ENCODE data around the gene ATXN1. TPM values are rescaled to one million over a fixed set of nuclear protein-coding genes. Genes with fewer than 3 reads are reported as not detected.
"Not testable (repeated sequence)": the region's sequence is repeated elsewhere in the genome, so short reads cannot be mapped to it uniquely, and the experiment has no call there.

The ATXN1 gene
- total and polyA plus RNA-seq, 2 of the 8 experiments (the other 6 are each of a cell fraction or from before 2014, with no cell fraction given) = 1.6 to 4.0 TPM

DNA sequence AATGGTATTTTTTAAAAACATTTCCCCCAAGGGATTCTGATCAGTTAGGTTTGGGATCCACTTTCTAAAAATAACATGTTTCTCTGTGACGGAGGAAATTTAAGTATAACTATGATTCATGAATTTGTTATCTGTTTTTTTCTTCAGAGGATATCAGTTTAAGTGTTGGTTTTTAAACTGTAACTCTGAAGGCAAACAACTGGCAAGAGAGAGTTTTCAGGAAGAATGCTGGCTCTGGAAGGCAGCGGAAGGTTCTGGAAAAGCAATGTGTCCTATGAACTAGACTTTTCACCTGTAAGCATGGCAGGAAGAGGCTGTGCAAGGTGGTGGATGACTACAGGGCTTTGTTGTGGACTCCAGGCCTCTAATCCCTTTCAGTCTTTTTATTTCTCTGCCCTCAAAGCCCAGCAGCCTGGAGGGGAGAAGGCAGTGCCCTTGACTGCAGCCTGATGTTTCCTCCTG is 369.8 kb downstream of the ATXN1 start (continued):
- TF ChIP-seq HDAC6 (IDR thresholded peaks at IDR 0.05; ENCODE audit: low read depth, low read length) (no peak), KDM5A (IDR thresholded peaks at IDR 0.05; ENCODE audit: low read length) (no peak)

DNA sequence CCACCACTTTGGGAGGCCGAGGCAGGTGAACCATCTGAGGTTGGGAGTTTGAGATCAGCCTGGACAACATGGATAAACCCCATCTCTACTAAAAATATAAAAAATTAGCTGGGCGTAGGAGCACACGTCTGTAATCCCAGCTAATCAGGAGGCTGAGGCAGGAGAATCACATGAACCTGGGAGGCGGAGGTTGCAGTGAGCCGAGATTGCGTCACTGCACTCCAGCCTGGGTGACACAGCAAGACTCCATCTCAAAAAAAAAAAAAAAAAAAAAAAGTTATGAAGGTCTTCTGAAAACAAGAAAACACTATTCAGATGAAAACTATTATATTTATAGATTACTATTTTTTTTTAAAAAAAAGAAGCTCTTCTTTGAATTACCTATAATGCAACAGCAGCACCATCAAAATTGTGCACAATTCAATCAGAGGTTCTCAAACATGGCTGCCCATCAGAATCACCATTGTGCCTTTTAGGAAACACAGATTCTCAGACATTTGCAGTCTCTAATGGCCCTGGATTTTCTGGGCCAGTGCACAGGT is 370.3 kb downstream of the ATXN1 start:
- POLR2A ChIA-PET (ENCODE audit: partially characterized antibody); H3K27ac ChIP-seq (ENCODE audit: low read depth, low read length): not testable (repeated sequence)

More for the DNA sequence above, 370.3 kb downstream of the ATXN1 start:
- not testable (repeated sequence) for H4K8ac ChIP-seq (ENCODE audit: extremely low read depth, insufficient read depth, low read length); H3K14ac ChIP-seq (ENCODE audit: insufficient read length); H3K23ac ChIP-seq (ENCODE audit: insufficient read length); H3K79me2 ChIP-seq (ENCODE audit: control insufficient read depth in 1 of 2, insufficient read depth in 2 of 2, low read length in 2 of 2); H2AFZ ChIP-seq (ENCODE audit: low read length); H3K4ac ChIP-seq (replicated peaks; ENCODE audit: insufficient read length, low read depth, low read length); H3K36me3 ChIP-seq (ENCODE audit: control insufficient read depth in 2 of 4, insufficient read depth in 4 of 4, low read length in 3 of 4); H3K27me3 ChIP-seq (replicated peaks in 1 of 4; ENCODE audit: control insufficient read depth in 3 of 4, extremely low read depth in 1 of 4, insufficient read depth in 3 of 4, low read length in 3 of 4); H3K4me2 ChIP-seq (ENCODE audit: insufficient read depth in 1 of 2, low read depth in 2 of 2, low read length in 2 of 2); H3K9ac ChIP-seq (replicated peaks in 1 of 4; ENCODE audit: extremely low read depth in 1 of 4, low read depth in 3 of 4, low read length in 3 of 4); FAIRE-seq; H2BK20ac ChIP-seq (ENCODE audit: low read length); H2BK12ac ChIP-seq (ENCODE audit: low read depth, low read length); H4K91ac ChIP-seq (replicated peaks; ENCODE audit: insufficient read length, low read length); H3K56ac ChIP-seq (replicated peaks; ENCODE audit: insufficient read length, low read depth, low read length); H3K18ac ChIP-seq (ENCODE audit: extremely low read depth, low read length); H3K9me3 ChIP-seq (ENCODE audit: insufficient read depth in 2 of 2, low read depth in 1 of 2, low read length in 1 of 2); H3K4me3 ChIP-seq (ENCODE audit: extremely low read depth in 1 of 4, insufficient read depth in 2 of 4, low read depth in 3 of 4, low read length in 4 of 4); DNase-seq (ENCODE audit: low read depth in 1 of 2, low spot score in 2 of 2); H3K79me1 ChIP-seq (ENCODE audit: low read depth, low read length); H2BK15ac ChIP-seq (ENCODE audit: low read length); H4K20me1 ChIP-seq (replicated peaks in 1 of 2; ENCODE audit: control insufficient read depth in 1 of 2, insufficient read depth in 2 of 2, low read length in 2 of 2); H4K5ac ChIP-seq (ENCODE audit: insufficient read length, low read depth, low read length); H3K23me2 ChIP-seq (ENCODE audit: low read depth, low read length); H3K4me1 ChIP-seq (replicated peaks in 1 of 4; ENCODE audit: control insufficient read depth in 3 of 4, insufficient read depth in 4 of 4, low read length in 3 of 4); H2AK5ac ChIP-seq (ENCODE audit: low read depth, low read length); H2BK120ac ChIP-seq (replicated peaks; ENCODE audit: low read depth, low read length); H2BK5ac ChIP-seq (ENCODE audit: low read depth, low read length)
- CTCF ChIA-PET (ENCODE audit: partially characterized antibody) = interaction anchor here (0.7 kb wide), 1 partner anchor 9 kb away, joined by 3 read pairs; no protein-coding TSS in a partner anchor
- 89% methylated on average over 6 of the region's 6 CpGs; no CpG with 5 or more reads in 1 of the 2 experiments for WGBS, 2 experiments (ENCODE audit: extremely low coverage in 1 of 2, insufficient coverage in 1 of 2, insufficient read length in 1 of 2, insufficient replicate concordance in 2 of 2, low coverage in 1 of 2, low lambda C conversion rate in 2 of 2, missing lambda C conversion rate in 1 of 2)
